ENCODE measurements around the gene DYRK4. TPM values are rescaled to one million over a fixed set of nuclear protein-coding genes. Genes with fewer than 3 reads are reported as not detected.
A peak's percentile ranks its signal among the peaks of the same experiment; 100 is the strongest.
"Not testable (repeated sequence)": the region's sequence is repeated elsewhere in the genome, so short reads cannot be mapped to it uniquely, and the experiment has no call there.

DYRK4 gene, protein sequence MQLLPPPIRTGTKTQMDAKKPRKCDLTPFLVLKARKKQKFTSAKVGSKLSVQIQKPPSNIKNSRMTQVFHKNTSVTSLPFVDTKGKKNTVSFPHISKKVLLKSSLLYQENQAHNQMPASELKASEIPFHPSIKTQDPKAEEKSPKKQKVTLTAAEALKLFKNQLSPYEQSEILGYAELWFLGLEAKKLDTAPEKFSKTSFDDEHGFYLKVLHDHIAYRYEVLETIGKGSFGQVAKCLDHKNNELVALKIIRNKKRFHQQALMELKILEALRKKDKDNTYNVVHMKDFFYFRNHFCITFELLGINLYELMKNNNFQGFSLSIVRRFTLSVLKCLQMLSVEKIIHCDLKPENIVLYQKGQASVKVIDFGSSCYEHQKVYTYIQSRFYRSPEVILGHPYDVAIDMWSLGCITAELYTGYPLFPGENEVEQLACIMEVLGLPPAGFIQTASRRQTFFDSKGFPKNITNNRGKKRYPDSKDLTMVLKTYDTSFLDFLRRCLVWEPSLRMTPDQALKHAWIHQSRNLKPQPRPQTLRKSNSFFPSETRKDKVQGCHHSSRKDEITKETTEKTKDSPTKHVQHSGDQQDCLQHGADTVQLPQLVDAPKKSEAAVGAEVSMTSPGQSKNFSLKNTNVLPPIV
- 10 to 100 TPM; 20.9 to 26.7 TPM for total RNA-seq

DNA sequence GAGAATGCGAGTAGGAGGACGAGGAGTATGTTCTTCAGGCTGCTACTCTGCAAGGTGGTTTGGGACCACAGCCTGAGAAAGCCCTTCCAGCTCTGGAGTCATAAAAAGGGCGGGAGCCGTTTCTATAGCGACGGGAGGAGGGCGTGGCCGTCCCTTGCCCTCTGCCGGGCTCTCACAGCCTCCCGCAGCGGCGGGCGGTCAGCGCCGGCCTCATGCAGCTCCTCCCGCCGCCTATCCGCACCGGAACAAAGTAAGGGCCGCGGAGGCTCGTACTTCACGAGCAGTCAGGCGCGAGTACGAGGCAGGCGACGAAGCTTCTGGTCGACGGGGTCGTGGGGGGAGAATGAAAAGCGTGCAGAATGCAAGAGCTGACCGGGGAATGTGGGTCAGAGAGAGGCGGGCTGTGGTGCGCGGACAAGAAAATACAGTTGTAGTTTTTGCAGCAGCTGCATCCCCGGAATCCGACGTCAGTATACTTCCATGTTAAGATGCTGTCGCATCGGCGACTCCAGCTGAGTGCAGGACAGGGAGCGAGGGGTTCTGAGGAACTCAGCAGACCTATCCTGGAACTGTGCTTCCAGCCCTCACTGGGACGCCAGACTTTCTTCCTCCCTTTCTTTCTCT lies at the start of gene DYRK4:
DYRK4 (plus strand) TSS at position 175 of the 624 bp plus-strand sequence; CDS start at position 213, 38 bp downstream.
- Histone ChIP-seq H3K27ac (no peak within 1 kb of the TSS), H3K36me3 (no peaks in the 10 kb centered on the region), H3K4me1 (peaks cover 6% of the 10 kb centered on the region), H3K27me3 (no peaks in the 10 kb centered on the region), H3K9me3 (no peaks in the 10 kb centered on the region), H3K9ac (ENCODE audit: low read depth in 2 of 2, low read length in 2 of 2) (peak within 1 kb of the TSS in 1 of 2 donors; percentile 51), H3K4me3 (peak within 1 kb of the TSS; percentile 26)
- DNase-seq: peak; percentile 96
- intact Hi-C loops (cut with DNase I): no loop called here
- TF ChIP-seq, protein P1, sequence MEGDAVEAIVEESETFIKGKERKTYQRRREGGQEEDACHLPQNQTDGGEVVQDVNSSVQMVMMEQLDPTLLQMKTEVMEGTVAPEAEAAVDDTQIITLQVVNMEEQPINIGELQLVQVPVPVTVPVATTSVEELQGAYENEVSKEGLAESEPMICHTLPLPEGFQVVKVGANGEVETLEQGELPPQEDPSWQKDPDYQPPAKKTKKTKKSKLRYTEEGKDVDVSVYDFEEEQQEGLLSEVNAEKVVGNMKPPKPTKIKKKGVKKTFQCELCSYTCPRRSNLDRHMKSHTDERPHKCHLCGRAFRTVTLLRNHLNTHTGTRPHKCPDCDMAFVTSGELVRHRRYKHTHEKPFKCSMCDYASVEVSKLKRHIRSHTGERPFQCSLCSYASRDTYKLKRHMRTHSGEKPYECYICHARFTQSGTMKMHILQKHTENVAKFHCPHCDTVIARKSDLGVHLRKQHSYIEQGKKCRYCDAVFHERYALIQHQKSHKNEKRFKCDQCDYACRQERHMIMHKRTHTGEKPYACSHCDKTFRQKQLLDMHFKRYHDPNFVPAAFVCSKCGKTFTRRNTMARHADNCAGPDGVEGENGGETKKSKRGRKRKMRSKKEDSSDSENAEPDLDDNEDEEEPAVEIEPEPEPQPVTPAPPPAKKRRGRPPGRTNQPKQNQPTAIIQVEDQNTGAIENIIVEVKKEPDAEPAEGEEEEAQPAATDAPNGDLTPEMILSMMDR (IDR thresholded peaks at IDR 0.05): no peak

DNA sequence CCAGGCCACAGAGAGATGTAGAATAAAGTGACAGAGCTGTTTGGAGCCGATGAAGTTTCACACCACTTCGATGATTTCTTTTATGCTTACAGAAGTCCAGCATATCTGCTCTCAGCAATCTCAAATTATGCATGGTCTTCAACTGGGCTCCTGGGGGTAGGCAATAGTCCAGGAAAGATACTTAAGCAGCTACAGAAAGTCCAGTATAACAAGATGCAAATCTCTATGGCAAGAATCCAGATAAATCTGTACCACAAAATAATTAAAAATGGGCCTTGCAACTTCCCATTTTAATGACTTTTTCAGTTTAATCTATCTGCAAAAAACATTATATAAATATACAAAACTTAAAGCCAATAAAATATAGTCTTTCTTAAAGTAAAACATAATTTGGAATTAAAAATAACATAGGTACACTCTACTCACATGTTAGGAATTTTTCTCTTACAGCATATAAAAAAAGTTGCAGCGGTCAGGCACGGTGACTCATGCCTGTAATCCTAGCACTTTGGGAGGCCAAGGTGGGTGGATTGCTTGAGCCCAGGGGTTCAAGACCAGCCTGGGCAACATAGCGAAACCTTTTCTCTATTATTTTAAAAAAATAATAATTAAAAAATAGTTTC lies 43.8 kb upstream of the DYRK4 start:
- TF ChIP-seq, protein P1 (IDR thresholded peaks at IDR 0.05): no peak
- H3K9me3 ChIP-seq: no peaks in the 10 kb centered on the region

DNA sequence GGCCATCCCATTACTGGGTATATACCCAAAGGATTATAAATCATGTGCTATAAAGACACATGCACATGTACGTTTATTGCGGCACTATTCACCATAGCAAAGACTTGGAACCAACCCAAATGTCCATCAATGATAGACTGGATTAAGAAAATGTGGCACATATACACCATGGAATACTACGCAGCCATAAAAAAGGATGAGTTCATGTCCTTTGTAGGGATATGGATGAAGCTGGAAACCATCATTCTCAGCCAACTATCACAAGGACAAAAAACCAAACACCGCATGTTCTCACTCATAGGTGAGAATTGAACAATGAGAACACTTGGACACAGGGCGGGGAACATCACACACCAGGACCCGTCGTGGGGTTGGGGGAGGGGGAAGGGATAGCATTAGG lies 38.6 kb upstream of the DYRK4 start:
- H3K36me3 ChIP-seq: not testable (repeated sequence)

More for the DNA sequence above, 43.8 kb upstream of the DYRK4 start:
- Histone ChIP-seq H3K27ac (no peak overlapping the region), H3K27me3 (no peaks in the 10 kb centered on the region), H3K4me3 (no peak overlapping the region), H3K9ac (ENCODE audit: low read depth in 2 of 2, low read length in 2 of 2) (no peak overlapping the region), H3K36me3 (peaks cover 5% of the 10 kb centered on the region), H3K4me1 (no peaks in the 10 kb centered on the region)
- intact Hi-C loops (cut with DNase I): no loop called here
- DNase-seq: no peak

DNA sequence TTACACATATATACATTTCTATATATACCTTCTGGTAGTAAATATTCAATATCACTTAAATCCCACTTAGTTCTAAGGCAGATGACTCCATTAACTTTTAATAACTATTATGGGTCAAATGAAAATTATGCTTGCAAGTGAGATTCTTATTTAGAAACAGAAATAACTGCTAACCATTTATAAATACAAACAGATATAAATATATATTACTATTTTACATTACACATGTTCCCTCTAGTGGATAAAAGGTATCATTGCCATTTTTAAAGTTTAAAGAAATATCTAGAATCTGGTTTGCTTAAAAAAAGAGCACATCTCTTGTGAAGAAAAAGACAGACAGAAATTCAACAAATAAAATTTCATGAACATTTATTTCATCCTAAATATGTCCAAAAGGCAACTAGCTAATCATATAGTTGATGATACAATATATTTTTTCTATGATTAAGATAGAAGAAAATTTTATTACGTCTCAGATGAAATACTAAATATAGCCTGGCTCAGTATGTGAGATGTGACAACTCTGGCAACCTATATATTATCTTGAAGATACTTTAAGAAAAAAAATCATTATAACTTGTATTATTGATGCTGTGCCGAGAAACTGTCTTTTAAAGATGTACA lies 35.0 kb upstream of the DYRK4 start:
- H3K9me3 ChIP-seq: no peaks in the 10 kb centered on the region
- intact Hi-C loops (cut with DNase I): loop anchor here (2.0 to 10.0 kb wide), 4 partner anchors 105 to 642 kb away; no protein-coding TSS in a partner anchor
- no peak for DNase-seq

More for the DNA sequence above, 38.6 kb upstream of the DYRK4 start:
- H3K27me3 ChIP-seq; H3K9ac ChIP-seq (ENCODE audit: low read depth in 2 of 2, low read length in 2 of 2); H3K4me3 ChIP-seq; H3K9me3 ChIP-seq; H3K27ac ChIP-seq; H3K4me1 ChIP-seq; DNase-seq: not testable (repeated sequence)
- intact Hi-C loops (cut with DNase I): loop anchor here (10.0 kb wide), 2 partner anchors 169 to 639 kb away; no protein-coding TSS in a partner anchor

DNA sequence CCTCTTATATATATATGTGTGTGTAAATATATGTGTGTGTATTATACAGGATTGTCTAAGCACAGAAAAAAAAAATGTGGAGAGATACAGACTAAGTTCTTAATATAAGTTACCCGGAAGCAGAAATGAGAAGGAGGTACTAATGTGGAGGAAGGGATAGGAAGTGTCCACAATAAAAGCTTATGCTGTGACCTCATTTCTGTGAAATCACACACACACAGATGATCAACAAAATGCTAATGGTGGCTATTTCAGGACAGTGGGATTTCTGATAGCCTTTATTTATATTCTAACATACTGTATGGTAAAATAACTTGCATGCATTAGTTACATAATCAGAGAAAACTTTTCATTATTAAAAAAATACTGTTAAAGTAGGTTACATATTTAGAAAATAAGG lies 31.8 kb upstream of the DYRK4 start:
- TF ChIP-seq, protein P1 (IDR thresholded peaks at IDR 0.05): no peak
- Histone ChIP-seq H3K4me1 (no peaks in the 10 kb centered on the region), H3K9ac (ENCODE audit: low read depth in 2 of 2, low read length in 2 of 2) (no peak overlapping the region), H3K27me3 (no peaks in the 10 kb centered on the region), H3K36me3 (no peaks in the 10 kb centered on the region), H3K27ac (no peak overlapping the region), H3K9me3 (no peaks in the 10 kb centered on the region), H3K4me3 (no peak overlapping the region)
- DNase-seq: no peak
- intact Hi-C loops (cut with DNase I): no loop called here

More for the DNA sequence above, 35.0 kb upstream of the DYRK4 start:
- Histone ChIP-seq H3K27ac (no peak overlapping the region), H3K36me3 (no peaks in the 10 kb centered on the region), H3K9ac (ENCODE audit: low read depth in 2 of 2, low read length in 2 of 2) (no peak overlapping the region), H3K27me3 (no peaks in the 10 kb centered on the region), H3K4me1 (no peaks in the 10 kb centered on the region), H3K4me3 (no peak overlapping the region)
- TF ChIP-seq, protein P1 (IDR thresholded peaks at IDR 0.05): peak; percentile 71

All from colonic mucosa (tissue), 4 donors.